NCI-H2227 (cell line): Measurements from ENCODE around the gene TRMT10B.
"Not testable (repeated sequence)": the region's sequence is repeated elsewhere in the genome, so short reads cannot be mapped to it uniquely, and the experiment has no call there.

ENCODE experiments used
- DNase-seq: peaks from one replicate; lab custom pipeline; 2025; ENCODE audit not compliant: unreplicated experiment; lab: John Stamatoyannopoulos, UW

TRMT10B gene

GRCh38 chr9:37749129-37749528, 4.5 kb upstream of the TRMT10B start:
- DNase-seq = no peak

- no peak for DNase-seq
Measured at GRCh38 chr9:37751186-37751585, 2.4 kb upstream of the TRMT10B start.

- not testable (repeated sequence) for DNase-seq
Measured at GRCh38 chr9:37751704-37752103, 1.9 kb upstream of the TRMT10B start.

GRCh38 chr9:37752112-37752511, 1.5 kb upstream of the TRMT10B start:
- DNase-seq = not testable (repeated sequence)

GRCh38 chr9:37752642-37753488, 740 bp upstream of the TRMT10B start:
- no peak for DNase-seq

- no peak for DNase-seq
Measured at GRCh38 chr9:37758747-37759146, 5.1 kb downstream of the TRMT10B start.

- no peak for DNase-seq
Measured at GRCh38 chr9:37760416-37761161, 7.0 kb downstream of the TRMT10B start.

GRCh38 chr9:37761511-37761910, 7.9 kb downstream of the TRMT10B start:
- no peak for DNase-seq

- not testable (repeated sequence) for DNase-seq
Measured at GRCh38 chr9:37765263-37765662, 11.7 kb downstream of the TRMT10B start.

- no peak for DNase-seq
Measured at GRCh38 chr9:37769306-37769705, 15.7 kb downstream of the TRMT10B start.

GRCh38 chr9:37769995-37770394, 16.4 kb downstream of the TRMT10B start:
- no peak for DNase-seq

- DNase-seq = no peak
Measured at GRCh38 chr9:37775216-37775919, 21.8 kb downstream of the TRMT10B start.

- DNase-seq = no peak
Measured at GRCh38 chr9:37776328-37776727, 22.7 kb downstream of the TRMT10B start.

GRCh38 chr9:37778534-37778933, 24.9 kb downstream of the TRMT10B start:
- no peak for DNase-seq

GRCh38 chr9:37784291-37784615, 30.6 kb downstream of the TRMT10B start:
- no peak for DNase-seq

GRCh38 chr9:37784616-37785483, 31.2 kb downstream of the TRMT10B start, which contains the start of gene EXOSC3:
EXOSC3 (minus strand) TSS chr9:37785064; CDS start chr9:37785044, 20 bp downstream.
- peak; percentile 90 for DNase-seq

- DNase-seq = no peak
Measured at GRCh38 chr9:37787059-37787458, 33.5 kb downstream of the TRMT10B start.

GRCh38 chr9:37788332-37788731, 34.7 kb downstream of the TRMT10B start:
- no peak for DNase-seq

- no peak for DNase-seq
Measured at GRCh38 chr9:37790096-37790495, 36.5 kb downstream of the TRMT10B start.

- no peak for DNase-seq
Measured at GRCh38 chr9:37792122-37792521, 38.5 kb downstream of the TRMT10B start.

GRCh38 chr9:37796232-37796631, 42.6 kb downstream of the TRMT10B start:
- no peak for DNase-seq
